K562 (cell line): ENCODE results near the gene BATF. TPM values are rescaled to one million over a fixed set of nuclear protein-coding genes. Genes with fewer than 3 reads are reported as not detected.

Experiments used
- ATAC-seq: fragments of 200-7000 bp; cut with Tn5 transposase; 3 replicates; pipeline ENCODE4 v1.9.1; 2020; ENCODE audit warnings: moderate library complexity
- BruUV-seq: library from RNA; stranded (reverse); fragments of 400-500 nt; replicated peaks from 2 replicates; lab custom pipeline; 2021; lab: Mats Ljungman, UMichigan
- CTCF ChIA-PET: fragments of 300-600 bp; formaldehyde crosslinking; extraction: SDS; loops from one replicate; lab custom pipeline; 2021; ENCODE audit warnings: low intra/inter-chr PET ratio; lab: Yijun Ruan, JAX
- POLR2A ChIA-PET: fragments of 300-600, 350-650 bp; sonication (Branson Sonifier 250); formaldehyde crosslinking; extraction: SDS; loops from one replicate; lab custom pipeline; 2021; ENCODE audit warnings: antibody characterized with exemption, inconsistent platforms; lab: Yijun Ruan, JAX
- DNase-seq, 4 experiments: peaks; one replicate each; pipeline versions ENCODE4 v3.0.0 to v3.0.0-alpha.2; 2011 to 2018; ENCODE audit warnings: low spot score in 3 of 4, mixed read lengths in 3 of 4; ENCODE audit errors: extremely low read depth in 1 of 4
- FAIRE-seq: peaks from 2 replicates; lab custom pipeline; 2011; peaks lifted over from hg19 to GRCh38; lab: Jason Lieb, UNC
- H2AFZ ChIP-seq: 2 replicates; pipeline ENCODE4 v1.6.0; 2011; ENCODE audit warnings: low read depth, low read length, control low read depth, inconsistent platforms
- H3K27ac ChIP-seq: fragments of 200-600 bp; 3 replicates; pipeline ENCODE4 v1.8.0; 2011; ENCODE audit warnings: low read depth, mild to moderate bottlenecking, control low read depth, inconsistent platforms, low read length, moderate library complexity, mixed read lengths; ENCODE audit errors: extremely low read depth
- H3K27me3 ChIP-seq, 2 experiments: fragments of 300-600 bp in 1 of 2; 2 replicates in 1 of 2; 3 replicates in 1 of 2; pipeline versions ENCODE4 v1.6.0 to v1.8.0; 2011; ENCODE audit warnings: inconsistent platforms in 2 of 2, low read length in 2 of 2, mild to moderate bottlenecking in 1 of 2, mixed read lengths in 1 of 2, moderate library complexity in 1 of 2; ENCODE audit not compliant: control insufficient read depth in 2 of 2, insufficient read depth in 2 of 2
- H3K36me3 ChIP-seq: fragments of 300-600 bp; 3 replicates; pipeline ENCODE4 v1.8.0; 2011; ENCODE audit warnings: mild to moderate bottlenecking, low read length, inconsistent platforms; ENCODE audit not compliant: control insufficient read depth, insufficient read depth
- H3K4me1 ChIP-seq, 2 experiments: fragments of 200-600 bp in 1 of 2; replicated peaks in 1 of 2; 2 replicates in 1 of 2; 3 replicates in 1 of 2; pipeline versions ENCODE4 v1.5.1 to v1.8.0; 2011; ENCODE audit warnings: inconsistent platforms in 2 of 2, low read length in 2 of 2, mild to moderate bottlenecking in 1 of 2, mixed read lengths in 1 of 2, moderate library complexity in 1 of 2; ENCODE audit not compliant: control insufficient read depth in 2 of 2, insufficient read depth in 2 of 2
- H3K4me2 ChIP-seq: 2 replicates; pipeline ENCODE4 v1.6.1; 2011; ENCODE audit warnings: low read length, control low read depth, inconsistent platforms, mixed read lengths; ENCODE audit not compliant: insufficient read depth
- H3K4me3 ChIP-seq: fragments of 200-600 bp; sonication (generic), shearing (Covaris generic); 2 replicates; pipeline ENCODE4 v1.5.1; 2016; ENCODE audit warnings: control low read depth, inconsistent platforms
- H3K79me2 ChIP-seq: fragments of 200-600 bp; 3 replicates; pipeline ENCODE4 v1.8.0; 2011; ENCODE audit warnings: low read length, inconsistent platforms; ENCODE audit not compliant: control insufficient read depth, insufficient read depth
- H3K9ac ChIP-seq, 2 experiments: 2 replicates each; pipeline versions ENCODE4 v1.6.0 to v1.6.1; 2011; ENCODE audit warnings: low read depth in 2 of 2, low read length in 2 of 2, control low read depth in 1 of 2, inconsistent platforms in 1 of 2, mild to moderate bottlenecking in 1 of 2, mixed read lengths in 1 of 2; ENCODE audit not compliant: insufficient read depth in 1 of 2
- H3K9me1 ChIP-seq: one replicate; pipeline ENCODE4 v1.6.0; 2011; ENCODE audit warnings: inconsistent platforms, mild to moderate bottlenecking, low read length, moderate library complexity; ENCODE audit not compliant: control insufficient read depth, insufficient read depth
- H3K9me3 ChIP-seq: replicated peaks from 2 replicates; pipeline ENCODE4 v1.5.1; 2011; ENCODE audit warnings: low read depth, low read length, inconsistent platforms; ENCODE audit not compliant: control insufficient read depth, insufficient read depth
- H4K20me1 ChIP-seq: replicated peaks from 2 replicates; pipeline ENCODE4 v1.6.1; 2011; ENCODE audit warnings: low read length, inconsistent platforms, mixed read lengths; ENCODE audit not compliant: control insufficient read depth, insufficient read depth
- CCAR2 ChIP-seq: fragments of 200-400 bp; formaldehyde crosslinking; IDR thresholded peaks from 2 replicates; pipeline ENCODE4 v1.6.1; 2017; ENCODE audit warnings: mild to moderate bottlenecking, low read depth, low read length
- HIVEP1 ChIP-seq: fragments of 250-450 bp; sonication (Bioruptor Pico); IDR thresholded peaks from 2 replicates; pipeline ENCODE4 v1.4.0; 2020; ENCODE audit warnings: mild to moderate bottlenecking
- HNRNPL ChIP-seq: fragments of 200-400 bp; formaldehyde crosslinking; IDR thresholded peaks from 2 replicates; pipeline ENCODE4 v1.6.1; 2017; ENCODE audit warnings: low read depth, mild to moderate bottlenecking, low read length
- JUND ChIP-seq, 2 experiments: IDR thresholded peaks; 2 replicates in 1 of 2; 3 replicates in 1 of 2; pipeline ENCODE4 v1.6.1; 2011; ENCODE audit warnings: borderline replicate concordance in 2 of 2, low read depth in 2 of 2, low read length in 2 of 2, improper control_type of control experiment in 1 of 2, missing biosample characterization in 1 of 2, missing genetic modification characterization in 1 of 2, missing genetic modification reagents in 1 of 2
- SIX5 ChIP-seq, 2 experiments: IDR thresholded peaks; 2 replicates each; pipeline ENCODE4 v1.6.1; 2011; ENCODE audit warnings: low read length in 2 of 2, borderline replicate concordance in 1 of 2, low read depth in 1 of 2, mild to moderate bottlenecking in 1 of 2, moderate library complexity in 1 of 2; ENCODE audit not compliant: insufficient read depth in 1 of 2
- TCF3 ChIP-seq: sonication (generic); formaldehyde crosslinking; IDR thresholded peaks from 2 replicates; pipeline ENCODE4 v1.4.0; 2020; ENCODE audit warnings: mild to moderate bottlenecking, missing genetic modification reagents
- TCFL5 ChIP-seq: fragments of 250-450 bp; sonication (Bioruptor Pico); conservative IDR thresholded peaks from 2 replicates; pipeline ENCODE4 v1.6.1; 2021; ENCODE audit warnings: mild to moderate bottlenecking, moderate library complexity, matching md5 sums
- TFAM ChIP-seq: fragments of 250-450 bp; sonication (Bioruptor Pico); conservative IDR thresholded peaks from 2 replicates; pipeline ENCODE4 v1.5.0; 2021; ENCODE audit warnings: mild to moderate bottlenecking, moderate library complexity
- YY1 ChIP-seq, 3 experiments: IDR thresholded peaks; 2 replicates each; pipeline ENCODE4 v1.6.1; 2011; ENCODE audit warnings: low read length in 2 of 3, mild to moderate bottlenecking in 2 of 3, moderate library complexity in 2 of 3, borderline replicate concordance in 1 of 3, control low read depth in 1 of 3, low read depth in 1 of 3; ENCODE audit not compliant: insufficient read depth in 3 of 3, insufficient replicate concordance in 2 of 3, control insufficient read depth in 1 of 3, insufficient read length in 1 of 3; ENCODE audit errors: extremely low read depth in 1 of 3
- ZC3H8 ChIP-seq: fragments of 450-650 bp; IDR thresholded peaks from 2 replicates; pipeline ENCODE4 v1.6.1; 2017
- ZNF282 ChIP-seq: sonication (generic); formaldehyde crosslinking; IDR thresholded peaks from 2 replicates; pipeline ENCODE4 v1.8.1; 2023; ENCODE audit warnings: missing genetic modification reagents
- WGBS: fragments of 100-300 bp; shearing (Covaris generic); methylation state at CpG from one replicate; pipeline ENCODE4 v1.1.6; 2016; ENCODE audit warnings: low coverage, mixed read lengths; ENCODE audit not compliant: insufficient coverage; ENCODE audit errors: missing lambda C conversion rate; 5-methylcytosine and 5-hydroxymethylcytosine counted together
- in situ Hi-C: fragments of 300-500 bp; cut with MboI; formaldehyde crosslinking; loops from 4 replicates; pipeline ENCODE4 v1.15.0; 2018; ENCODE audit warnings: inconsistent platforms, mixed read lengths
- intact Hi-C: fragments of 100-400 bp; cut with micrococcal nuclease; formaldehyde crosslinking; loops from 2 replicates; pipeline ENCODE4 v1.14.2; 2022
- polyA plus RNA-seq, 8 experiments: library from polyadenylated mRNA; depleted of rRNA in 4 of 8; stranded (reverse) in 5 of 8; unstranded in 3 of 8; fragments of >200 nt; fragmentation: Nextera tagmentation in 2 of 8; fragmentation: Illumina TruSeq in 1 of 8; extraction: Ambion mirVana in 2 of 8; extraction: Trizol in 1 of 8; gene quantifications; 2 replicates each; pipeline versions ENCODE4 v1.2.1 to v1.2.3, GENCODE V29; 2011 to 2014; ENCODE audit warnings: inconsistent platforms in 1 of 8, missing spikeins in 1 of 8
- total RNA-seq, 7 experiments: library from RNA; depleted of rRNA in 6 of 7; stranded (reverse); fragments of >200 nt in 6 of 7; fragmentation: Illumina TruSeq in 2 of 7; extraction: Trizol in 2 of 7; gene quantifications; 2 replicates each; pipeline versions ENCODE4 v1.2.1 to v1.2.3, GENCODE V29; 2011 to 2021; ENCODE audit warnings: low replicate concordance in 1 of 7
- TF ChIP-seq, protein P1 (sequence below): fragments of 250-450 bp; sonication (Bioruptor Pico); IDR thresholded peaks from 2 replicates; pipeline ENCODE4 v1.8.0; 2021; ENCODE audit warnings: moderate library complexity, mild to moderate bottlenecking, inconsistent platforms
- TF ChIP-seq, protein P2 (sequence below), 2 experiments: IDR thresholded peaks; 2 replicates each; pipeline ENCODE4 v1.6.1; 2012; ENCODE audit warnings: improper control_type of control experiment in 2 of 2, low read depth in 2 of 2, low read length in 2 of 2, borderline replicate concordance in 1 of 2
- TF ChIP-seq, protein P3 (sequence below): fragments of 250-450 bp; sonication (Bioruptor Pico); IDR thresholded peaks from 2 replicates; pipeline ENCODE4 v1.4.0; 2020; ENCODE audit warnings: mild to moderate bottlenecking, moderate library complexity, borderline replicate concordance

The BATF gene
- total and polyA plus RNA-seq, 9 of the 15 experiments (the other 6 are each of a cell fraction or from before 2014, with no cell fraction given) = 0.13 to 2.1 (median 0.55) TPM; not detected in 2

DNA sequence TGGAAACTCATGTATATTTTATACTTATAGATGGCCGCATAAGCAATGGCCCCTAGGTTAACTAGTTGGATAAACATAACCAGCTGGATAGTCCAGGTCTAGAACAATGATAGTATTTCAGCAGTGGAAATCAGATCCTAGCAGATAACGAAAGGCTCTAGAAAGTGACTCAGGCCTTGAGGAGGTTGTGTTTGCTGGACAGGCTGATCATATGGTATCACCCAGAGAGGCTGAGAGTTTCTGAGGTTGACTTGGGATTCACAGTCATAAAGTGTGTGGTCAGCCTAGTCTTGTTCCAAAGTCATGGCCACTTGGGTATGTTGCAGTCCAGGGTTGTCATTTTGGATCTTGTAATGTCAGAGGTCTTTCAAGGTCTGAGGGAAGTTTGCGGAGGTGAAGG is 73.0 kb downstream of the BATF start:
- CTCF ChIA-PET = no interaction called here
- no peak for FAIRE-seq
- BruUV-seq = no TSS peak
- no peak for ATAC-seq
- Histone ChIP-seq H3K79me2 (no peaks in the 10 kb centered on the region), H3K9me3 (no peaks in the 10 kb centered on the region), H3K27ac (no peak overlapping the region), H3K9me1 (no peaks in the 10 kb centered on the region), H3K4me3 (no peak overlapping the region), H3K9ac (no peak overlapping the region), H3K36me3 (no peaks in the 10 kb centered on the region)
- DNase-seq = no peak
- intact Hi-C loops = no loop called here
- 6% methylated on average over 3 of the region's 3 CpGs for WGBS
- in situ Hi-C loops = no loop called here
- TF ChIP-seq ZC3H8 (no peak), CCAR2 (no peak), HNRNPL (no peak), JUND (IDR thresholded peaks at IDR 0.05; ENCODE audit: borderline replicate concordance, low read depth, low read length) (no peak), JUND (tag; IDR thresholded peaks at IDR 0.05; ENCODE audit: borderline replicate concordance, low read depth, low read length) (no peak), TCF3 (no peak), YY1 (IDR thresholded peaks at IDR 0.05; ENCODE audit: borderline replicate concordance in 1 of 3, control insufficient read depth in 1 of 3, extremely low read depth in 1 of 3, insufficient read depth in 3 of 3, insufficient read length in 1 of 3, insufficient replicate concordance in 2 of 3, low read depth in 1 of 3, low read length in 2 of 3) (no peak), SIX5 (IDR thresholded peaks at IDR 0.05; ENCODE audit: borderline replicate concordance in 1 of 2, insufficient read depth in 1 of 2, low read depth in 1 of 2, low read length in 2 of 2) (no peak), HIVEP1 (CRISPR knock-in tag) (no peak), ZNF282 (CRISPR knock-in tag) (no peak), TCFL5 (CRISPR knock-in tag) (no peak), TFAM (CRISPR knock-in tag) (no peak)
- TF ChIP-seq, protein P1, sequence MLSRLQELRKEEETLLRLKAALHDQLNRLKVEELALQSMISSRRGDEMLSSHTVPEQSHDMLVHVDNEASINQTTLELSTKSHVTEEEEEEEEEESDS (CRISPR knock-in tag) = no peak
- TF ChIP-seq, protein P2, sequence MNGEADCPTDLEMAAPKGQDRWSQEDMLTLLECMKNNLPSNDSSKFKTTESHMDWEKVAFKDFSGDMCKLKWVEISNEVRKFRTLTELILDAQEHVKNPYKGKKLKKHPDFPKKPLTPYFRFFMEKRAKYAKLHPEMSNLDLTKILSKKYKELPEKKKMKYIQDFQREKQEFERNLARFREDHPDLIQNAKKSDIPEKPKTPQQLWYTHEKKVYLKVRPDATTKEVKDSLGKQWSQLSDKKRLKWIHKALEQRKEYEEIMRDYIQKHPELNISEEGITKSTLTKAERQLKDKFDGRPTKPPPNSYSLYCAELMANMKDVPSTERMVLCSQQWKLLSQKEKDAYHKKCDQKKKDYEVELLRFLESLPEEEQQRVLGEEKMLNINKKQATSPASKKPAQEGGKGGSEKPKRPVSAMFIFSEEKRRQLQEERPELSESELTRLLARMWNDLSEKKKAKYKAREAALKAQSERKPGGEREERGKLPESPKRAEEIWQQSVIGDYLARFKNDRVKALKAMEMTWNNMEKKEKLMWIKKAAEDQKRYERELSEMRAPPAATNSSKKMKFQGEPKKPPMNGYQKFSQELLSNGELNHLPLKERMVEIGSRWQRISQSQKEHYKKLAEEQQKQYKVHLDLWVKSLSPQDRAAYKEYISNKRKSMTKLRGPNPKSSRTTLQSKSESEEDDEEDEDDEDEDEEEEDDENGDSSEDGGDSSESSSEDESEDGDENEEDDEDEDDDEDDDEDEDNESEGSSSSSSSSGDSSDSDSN (IDR thresholded peaks at IDR 0.05; ENCODE audit: borderline replicate concordance in 1 of 2, low read depth in 2 of 2, low read length in 2 of 2) = no peak
- TF ChIP-seq, protein P3, sequence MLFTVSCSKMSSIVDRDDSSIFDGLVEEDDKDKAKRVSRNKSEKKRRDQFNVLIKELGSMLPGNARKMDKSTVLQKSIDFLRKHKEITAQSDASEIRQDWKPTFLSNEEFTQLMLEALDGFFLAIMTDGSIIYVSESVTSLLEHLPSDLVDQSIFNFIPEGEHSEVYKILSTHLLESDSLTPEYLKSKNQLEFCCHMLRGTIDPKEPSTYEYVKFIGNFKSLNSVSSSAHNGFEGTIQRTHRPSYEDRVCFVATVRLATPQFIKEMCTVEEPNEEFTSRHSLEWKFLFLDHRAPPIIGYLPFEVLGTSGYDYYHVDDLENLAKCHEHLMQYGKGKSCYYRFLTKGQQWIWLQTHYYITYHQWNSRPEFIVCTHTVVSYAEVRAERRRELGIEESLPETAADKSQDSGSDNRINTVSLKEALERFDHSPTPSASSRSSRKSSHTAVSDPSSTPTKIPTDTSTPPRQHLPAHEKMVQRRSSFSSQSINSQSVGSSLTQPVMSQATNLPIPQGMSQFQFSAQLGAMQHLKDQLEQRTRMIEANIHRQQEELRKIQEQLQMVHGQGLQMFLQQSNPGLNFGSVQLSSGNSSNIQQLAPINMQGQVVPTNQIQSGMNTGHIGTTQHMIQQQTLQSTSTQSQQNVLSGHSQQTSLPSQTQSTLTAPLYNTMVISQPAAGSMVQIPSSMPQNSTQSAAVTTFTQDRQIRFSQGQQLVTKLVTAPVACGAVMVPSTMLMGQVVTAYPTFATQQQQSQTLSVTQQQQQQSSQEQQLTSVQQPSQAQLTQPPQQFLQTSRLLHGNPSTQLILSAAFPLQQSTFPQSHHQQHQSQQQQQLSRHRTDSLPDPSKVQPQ (CRISPR knock-in tag) = no peak
- TF ChIP-seq, all 486 proteins: peak for 0
- H3K4me2 ChIP-seq = no peak overlapping the region
- POLR2A ChIA-PET = no interaction called here
- no peaks in the 10 kb centered on the region for H4K20me1 ChIP-seq
- H2AFZ ChIP-seq = no peak overlapping the region
- H3K27me3 ChIP-seq = peaks cover 2 to 6% of the 10 kb centered on the region in 2 experiments; a peak in 3 of 5 replicates
- no peaks in the 10 kb centered on the region for H3K4me1 ChIP-seq
